NCI-H446 treated with DMSO at 0.1 percent for 48 hours (cell line): Measurements from ENCODE around the gene ARSB.

ENCODE experiments used
- DNase-seq: peaks from one replicate; lab custom pipeline; 2025; lab: John Stamatoyannopoulos, UW

ARSB gene

DNA sequence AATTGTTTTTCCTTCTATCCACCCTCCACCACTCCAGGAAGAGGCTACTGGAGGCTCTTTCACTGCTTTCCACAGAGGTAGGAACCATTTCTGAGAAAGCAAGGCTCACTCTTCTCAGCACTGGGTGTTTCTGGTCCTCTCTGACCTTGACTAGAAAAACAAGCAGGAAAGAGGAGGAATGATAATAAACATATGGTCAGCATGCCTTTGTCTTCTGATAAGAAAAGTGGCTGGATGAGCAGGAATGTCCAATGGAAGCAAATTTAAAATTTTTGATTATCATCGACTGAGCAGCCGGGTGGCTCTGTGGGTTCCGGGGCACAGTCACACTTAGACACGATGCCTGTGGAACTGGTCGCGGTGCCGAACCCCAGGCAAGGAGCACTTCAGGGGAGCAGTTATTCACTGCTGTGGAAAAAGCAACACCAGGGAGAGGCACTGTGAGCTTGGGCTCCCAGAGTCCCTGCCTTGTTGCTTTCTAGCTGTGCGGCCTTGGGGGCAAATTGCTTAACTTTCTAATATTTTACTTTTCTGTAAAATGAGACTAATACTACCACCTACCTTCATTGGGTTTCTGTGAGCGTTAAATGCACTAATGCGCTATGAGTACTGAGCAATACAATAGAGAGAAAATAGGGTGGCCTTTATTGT lies 179.5 kb downstream of the ARSB start:
- DNase-seq = no peak

DNA sequence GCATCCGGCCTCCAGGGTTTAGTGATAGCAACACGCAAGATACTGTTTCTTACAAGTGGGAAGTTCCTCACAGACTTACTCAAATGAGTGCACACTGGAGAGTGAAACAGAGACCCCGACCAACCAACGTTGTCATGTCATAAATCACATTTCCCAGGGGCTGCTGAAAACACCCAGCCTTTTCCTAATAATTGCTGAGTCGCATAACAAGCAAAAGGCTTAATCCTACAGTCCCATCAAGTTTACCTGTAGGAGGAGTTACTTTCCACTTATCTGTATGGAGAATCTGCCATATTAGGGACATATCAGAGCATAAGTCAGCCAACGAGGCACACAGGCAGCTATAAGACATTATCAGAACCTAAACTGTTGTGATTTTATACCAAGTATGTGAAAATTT lies 180.1 kb downstream of the ARSB start:
- no peak for DNase-seq

DNA sequence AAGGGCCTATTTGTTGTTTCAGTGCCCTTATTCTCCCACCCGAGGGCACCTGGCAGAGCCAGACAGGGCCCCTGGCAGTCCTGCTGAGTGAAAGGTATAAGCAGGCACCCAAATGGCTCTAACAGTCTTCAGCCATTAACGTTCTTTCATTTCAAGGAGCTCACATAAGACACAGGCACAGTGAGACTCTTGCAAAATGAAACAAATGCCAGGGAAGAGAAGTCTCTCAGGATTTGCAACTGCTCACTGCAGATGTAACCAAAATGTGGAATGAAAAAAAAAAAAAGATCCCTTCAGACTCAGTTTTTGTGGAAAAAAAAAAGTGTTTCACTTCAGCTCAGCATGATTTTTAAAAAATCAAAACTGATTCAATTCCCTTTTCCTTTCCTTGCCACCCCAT lies 181.2 kb downstream of the ARSB start:
- no peak for DNase-seq

DNA sequence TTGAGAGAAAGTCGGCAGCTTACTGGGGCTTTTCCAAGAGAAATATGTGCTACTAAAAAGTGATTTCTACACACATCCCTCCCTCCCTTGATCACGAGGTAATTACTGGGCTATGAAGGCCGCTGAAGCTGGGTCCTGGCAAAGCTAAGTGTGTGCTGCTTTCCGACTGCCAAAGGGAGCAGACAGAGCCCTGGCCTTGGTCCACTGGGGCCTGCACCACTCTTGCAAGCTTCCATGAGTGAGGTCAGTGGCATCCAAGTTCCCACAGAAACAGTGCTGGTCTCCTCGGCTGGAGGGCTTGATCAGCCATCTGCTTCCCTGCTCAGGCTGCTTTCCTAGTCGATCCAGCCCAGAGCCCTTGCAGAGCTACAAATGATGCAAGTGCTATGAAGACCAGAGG lies 181.8 kb downstream of the ARSB start:
- DNase-seq = peak; percentile 82

DNA sequence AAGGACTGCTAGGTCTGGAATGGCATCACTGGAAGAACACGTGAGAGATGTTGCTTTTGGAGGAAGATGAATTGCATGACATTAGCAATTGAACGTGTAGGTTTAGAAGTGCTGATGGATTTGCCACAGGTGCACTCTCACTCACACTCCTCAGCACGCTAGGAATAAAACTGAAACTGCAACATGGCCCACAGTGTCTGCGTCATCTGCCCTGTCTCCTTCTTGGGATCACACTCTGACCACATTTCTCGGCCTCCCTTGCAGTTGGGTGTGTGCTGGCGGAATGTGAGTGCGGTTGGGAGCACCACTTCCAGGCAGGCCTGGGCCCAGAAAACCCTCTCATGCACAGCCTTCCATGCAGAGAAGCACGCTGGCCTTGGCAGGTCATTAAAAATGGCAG lies 183.7 kb downstream of the ARSB start:
- DNase-seq = no peak

DNA sequence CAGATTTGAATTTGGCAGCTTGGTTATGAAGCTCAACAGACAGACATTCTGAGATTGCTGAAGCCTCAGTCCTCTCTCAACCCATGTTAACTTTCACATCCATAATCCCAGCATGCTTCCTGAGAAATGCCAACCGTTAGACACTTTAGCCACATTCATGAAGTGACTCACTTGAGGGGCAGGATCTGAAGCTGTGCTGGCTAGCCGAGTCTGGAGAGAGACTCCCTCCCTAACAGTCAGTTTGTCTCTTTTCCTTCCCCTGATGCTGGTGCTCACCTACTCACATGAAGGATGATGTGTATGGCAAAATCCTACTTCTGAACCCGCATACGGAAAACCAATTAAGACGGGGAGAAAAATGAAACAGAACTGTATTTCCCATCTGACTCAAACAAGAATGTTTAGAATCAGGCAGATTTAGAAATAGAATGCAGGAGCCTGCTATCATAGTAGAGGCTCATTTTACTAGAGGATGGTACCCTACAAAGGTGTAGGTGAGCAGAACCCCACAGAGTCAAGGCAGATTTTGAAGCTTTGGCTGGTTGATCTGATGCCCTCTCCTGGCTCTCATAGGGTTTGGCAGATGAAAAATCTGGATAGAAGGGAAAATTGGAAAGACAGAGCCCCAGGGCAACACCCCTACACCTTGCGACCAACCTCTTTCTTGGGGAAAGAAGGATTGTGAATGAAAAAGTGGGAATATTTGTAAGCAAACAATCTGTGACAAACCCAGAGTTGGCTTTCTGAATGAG lies 185.7 kb downstream of the ARSB start:
- no peak for DNase-seq

DNA sequence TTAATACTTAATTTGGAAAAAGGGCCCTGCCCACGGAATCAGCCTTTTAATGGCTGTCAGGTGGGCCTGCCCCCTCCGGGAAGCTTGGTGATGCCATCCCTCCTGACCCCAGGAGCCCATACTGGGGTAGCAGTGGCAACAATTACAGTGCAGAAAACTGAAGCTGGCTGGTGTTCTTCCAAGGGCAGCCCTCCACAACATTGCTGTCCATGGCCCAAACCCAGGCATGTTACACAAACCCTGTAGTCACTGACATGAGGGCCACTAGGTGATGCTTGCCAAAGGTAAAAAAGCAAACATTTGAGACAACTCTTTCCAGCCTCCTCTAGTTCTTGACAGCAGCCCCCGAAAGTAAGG lies 186.5 kb downstream of the ARSB start:
- DNase-seq = no peak

DNA sequence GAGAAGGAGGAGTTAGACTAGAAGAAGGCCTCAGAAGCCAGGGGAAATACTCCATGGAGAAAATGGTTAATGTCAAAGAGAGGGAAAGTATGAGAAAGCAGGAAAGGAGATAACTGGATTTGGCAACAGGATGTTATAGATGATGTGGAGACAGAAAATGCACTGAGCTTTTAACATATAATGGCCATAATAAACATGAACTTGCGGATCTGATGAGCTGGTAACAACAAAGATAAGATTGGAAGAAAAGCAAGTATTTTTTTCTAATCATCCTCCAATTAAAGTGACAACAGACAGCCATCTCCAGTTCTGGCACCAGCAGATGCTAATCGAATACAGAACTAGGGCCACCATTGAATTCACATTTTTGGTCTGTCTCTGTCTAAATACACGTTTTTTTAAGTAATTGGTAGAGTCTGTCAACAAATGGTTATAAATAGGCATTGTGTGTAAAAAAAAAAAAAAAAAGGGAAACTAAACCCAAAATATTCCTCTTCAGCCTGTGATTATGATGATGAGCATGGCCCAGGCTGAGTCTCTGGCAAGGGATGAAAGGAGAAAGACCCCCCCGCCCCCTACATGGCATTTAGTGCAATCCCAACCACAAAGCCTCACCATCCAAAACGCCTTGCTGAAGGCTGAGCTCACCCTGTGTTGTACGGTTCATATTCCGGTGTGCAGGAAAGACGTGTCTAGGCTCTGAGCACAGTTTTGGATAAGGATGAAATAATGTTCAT lies 187.0 kb downstream of the ARSB start:
- DNase-seq = no peak

DNA sequence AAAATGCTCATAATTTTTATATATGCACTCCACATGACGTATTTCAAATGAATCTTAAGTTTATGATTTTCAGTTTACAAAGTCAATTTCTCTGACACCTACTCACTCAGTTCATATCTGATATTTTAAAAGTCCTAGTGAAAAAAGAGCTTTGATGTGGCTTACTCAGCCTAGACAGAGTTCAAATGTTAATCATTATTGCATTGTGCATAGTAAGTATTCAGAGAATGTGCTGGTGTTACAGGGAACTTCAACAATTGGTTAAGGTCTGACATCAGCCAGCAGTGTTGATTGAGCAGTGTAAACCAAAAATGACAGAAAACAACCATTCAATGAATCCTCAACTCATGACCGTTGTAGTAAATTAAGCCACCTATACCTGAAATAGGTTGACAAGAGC lies 189.4 kb downstream of the ARSB start:
- DNase-seq = no peak

DNA sequence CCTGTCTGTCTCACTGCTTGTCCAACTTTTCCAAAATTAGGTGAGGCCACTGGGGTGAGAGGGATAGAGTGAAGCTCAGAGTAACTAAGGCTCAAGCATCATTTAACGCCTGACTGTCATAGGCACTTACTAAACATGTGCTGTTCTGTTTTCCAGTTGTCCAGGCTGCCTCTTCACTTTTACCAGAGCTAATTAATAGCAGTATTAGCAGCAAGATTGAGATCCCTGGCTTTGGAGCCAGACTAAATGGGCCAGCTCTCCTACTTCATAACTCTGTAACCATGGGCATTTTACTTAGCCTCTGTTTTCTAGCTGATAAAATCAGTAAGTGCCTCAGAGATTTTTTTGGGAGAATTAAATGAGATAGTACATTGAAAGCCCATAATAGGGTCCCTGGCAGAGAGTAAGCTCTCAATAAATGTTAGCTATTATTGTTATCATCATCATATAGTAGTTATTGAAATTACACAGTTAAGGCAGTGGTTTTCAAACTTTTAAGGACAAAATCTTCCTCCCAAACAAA lies 190.4 kb downstream of the ARSB start:
- no peak for DNase-seq

DNA sequence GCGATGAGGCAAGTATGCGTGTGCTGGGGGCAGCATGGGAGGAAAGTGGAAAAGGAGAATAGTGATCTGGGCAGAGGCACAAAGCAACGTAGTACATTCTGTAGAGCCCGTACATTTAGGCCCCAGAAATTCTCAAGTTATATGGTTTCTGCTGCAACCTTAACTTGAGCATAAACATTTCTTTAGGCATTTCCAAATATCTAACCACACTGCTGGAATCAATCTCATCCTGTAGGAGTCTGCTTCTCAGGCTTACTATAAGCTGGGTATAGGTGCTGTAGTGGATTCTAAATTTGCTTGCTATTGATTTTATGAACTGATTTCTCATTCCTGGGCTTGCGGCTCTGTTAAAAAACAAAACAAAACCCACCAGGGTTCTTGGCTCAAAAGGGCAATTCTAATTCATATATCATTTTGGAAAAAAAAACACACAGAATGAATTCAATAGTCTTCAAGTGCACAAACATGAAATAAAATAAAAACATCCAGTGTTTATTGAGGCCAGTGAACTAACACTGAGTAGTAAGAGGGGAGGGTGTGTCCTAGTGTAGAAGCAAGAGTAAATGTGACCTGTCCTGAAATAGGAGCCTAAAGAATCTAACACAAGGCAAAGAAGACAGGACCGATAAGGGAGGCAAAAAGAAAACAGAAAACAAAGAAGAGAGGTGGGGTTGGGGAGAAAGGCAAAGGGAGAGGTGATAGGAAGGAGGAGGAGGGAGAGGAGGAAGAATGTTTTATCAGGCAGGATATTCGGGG lies 191.0 kb downstream of the ARSB start:
- no peak for DNase-seq

DNA sequence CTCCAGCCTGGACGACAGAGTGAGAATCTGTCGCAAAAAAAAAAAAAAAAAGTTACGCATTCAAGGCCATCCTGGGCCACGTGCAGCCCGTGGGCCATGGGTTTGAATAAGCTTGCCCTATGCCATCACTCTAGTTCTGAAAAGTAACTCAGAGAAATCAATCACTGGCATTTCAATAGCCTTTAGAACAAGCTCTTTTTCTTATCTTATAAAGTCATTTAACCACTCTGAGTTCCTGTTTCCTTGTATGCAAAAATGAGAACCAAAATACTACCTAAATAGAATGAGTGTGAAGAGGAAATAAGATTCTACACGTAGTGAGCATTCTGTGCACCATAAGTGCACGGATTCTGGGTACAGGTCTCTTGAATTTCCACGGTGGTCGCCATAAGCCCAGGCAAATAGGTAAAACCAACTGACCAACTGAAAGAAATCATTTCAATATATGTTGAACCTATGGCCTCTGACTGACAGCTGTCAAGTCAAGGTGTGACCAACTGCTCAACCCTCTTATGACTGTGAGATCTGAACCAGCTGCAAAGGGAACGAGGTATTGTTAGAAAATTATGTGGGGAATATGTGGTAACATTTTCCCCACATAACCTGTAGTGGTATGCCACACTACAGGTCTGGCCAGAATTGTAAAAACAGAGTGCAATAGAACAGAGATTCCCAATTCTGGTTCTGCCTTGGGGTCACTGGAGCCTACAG lies 192.6 kb downstream of the ARSB start:
- DNase-seq = no peak

DNA sequence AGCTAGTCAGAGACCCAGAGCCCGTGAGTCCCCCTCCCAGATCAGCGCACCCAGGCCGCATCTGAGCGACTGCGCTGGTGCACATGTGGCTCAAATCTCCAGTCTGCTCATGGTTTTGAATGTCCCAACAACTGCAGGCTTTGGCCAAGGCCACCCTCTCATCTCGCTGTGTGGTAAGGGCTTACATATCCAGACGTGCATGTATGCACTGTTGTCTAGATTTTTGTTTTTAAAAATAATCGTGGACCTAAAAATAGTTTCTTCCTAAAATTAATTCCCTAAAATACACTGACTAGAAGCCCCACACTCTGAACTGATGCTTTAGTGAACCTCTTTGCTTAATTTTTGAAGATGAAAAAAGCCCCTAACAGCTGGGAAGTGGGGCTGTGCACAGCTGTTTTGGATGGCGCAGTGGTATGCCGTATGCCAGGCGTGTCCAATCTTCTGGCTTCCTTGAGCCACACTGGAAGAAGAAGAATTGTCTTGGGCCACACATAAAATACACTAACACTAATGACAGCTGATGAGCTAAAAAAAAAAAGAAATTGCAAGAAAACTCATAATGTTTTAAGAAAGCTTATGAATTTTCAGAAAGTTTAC lies 193.5 kb downstream of the ARSB start:
- DNase-seq = no peak

DNA sequence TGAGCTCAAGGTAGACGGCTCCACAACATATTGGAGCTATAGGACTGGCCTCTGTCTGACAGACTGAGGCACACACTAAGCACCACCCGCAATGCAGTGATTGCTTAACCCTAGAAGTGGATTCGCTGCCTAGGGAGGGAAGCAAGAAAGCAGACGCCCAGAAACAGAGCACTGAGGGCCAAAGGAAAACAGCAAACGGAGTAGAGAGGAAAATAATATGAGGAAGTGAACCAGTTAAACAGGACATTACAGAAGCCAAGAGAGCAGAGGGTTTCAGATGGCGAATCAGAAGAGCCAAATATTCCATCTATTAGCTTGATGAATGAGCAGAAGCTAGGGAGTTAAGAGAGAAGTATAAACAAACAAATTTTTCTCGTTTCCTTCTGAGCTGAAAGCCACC lies 197.3 kb downstream of the ARSB start:
- no peak for DNase-seq

DNA sequence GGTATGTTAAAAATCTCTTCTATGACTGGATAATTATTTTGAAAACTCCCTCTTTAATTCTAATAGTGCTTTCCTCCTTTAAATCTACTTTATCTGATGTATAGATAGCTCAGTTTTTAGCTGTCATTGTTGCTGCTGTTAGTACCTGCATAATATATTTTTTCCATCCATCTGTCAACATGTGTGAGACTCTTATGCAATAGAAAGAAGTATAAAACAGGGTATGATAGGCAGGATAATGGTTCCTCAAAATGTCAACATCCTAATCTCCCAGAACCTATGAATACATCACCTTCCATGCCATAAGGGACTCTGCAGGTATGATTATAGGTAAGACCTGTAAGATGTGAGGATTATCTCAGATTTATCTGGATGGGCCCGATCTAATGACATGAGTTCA lies 199.7 kb downstream of the ARSB start:
- DNase-seq = no peak

DNA sequence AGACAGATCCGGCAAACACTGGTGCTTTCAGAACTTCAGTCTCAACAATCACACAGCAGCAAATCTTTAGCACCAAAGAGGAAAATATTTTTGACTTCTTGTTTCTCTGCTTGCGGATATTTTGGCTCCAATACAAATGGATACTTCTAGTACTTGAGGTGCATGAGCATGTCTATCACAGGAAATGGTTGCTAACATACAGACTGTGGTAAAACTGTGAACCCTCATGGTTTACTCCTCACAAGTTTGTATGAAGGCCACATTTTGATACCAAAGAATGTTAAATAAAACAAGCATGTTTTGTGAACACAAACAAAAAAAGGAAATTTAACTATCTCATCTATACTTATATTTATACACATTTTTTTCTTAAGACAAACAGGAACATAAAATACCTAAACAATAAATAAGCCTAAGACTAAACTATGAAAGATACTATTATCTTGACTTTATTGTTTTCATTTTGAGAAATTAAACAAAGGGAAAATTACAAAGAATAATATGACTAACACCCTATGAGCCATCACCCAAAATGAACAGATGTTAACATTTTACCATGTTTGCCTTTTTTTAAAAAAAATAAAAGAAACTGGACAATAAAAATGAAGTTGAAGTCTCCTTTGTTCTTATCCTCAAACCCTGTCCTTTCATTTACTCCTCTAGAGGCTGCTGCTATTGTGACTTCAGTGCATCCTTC lies 201.5 kb downstream of the ARSB start:
- no peak for DNase-seq

DNA sequence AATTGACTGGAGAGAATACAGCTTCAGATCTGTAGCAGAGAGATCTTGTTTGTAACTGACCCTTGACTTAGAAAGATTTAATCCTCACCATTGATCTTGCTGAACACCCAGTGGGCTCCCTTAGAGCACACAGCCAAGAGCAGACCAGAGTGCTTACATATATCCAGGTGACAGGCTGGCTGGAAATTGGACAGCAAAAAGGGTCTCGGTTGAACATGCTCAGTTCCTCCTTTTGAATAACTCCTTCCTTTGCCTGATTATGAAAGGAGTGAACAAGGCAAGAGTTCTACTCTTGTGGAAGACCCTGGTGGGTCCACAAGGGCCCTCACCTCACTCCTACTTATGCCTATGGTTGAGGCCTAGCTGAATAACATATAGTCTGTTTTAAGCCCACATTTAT lies 202.4 kb downstream of the ARSB start:
- no peak for DNase-seq

DNA sequence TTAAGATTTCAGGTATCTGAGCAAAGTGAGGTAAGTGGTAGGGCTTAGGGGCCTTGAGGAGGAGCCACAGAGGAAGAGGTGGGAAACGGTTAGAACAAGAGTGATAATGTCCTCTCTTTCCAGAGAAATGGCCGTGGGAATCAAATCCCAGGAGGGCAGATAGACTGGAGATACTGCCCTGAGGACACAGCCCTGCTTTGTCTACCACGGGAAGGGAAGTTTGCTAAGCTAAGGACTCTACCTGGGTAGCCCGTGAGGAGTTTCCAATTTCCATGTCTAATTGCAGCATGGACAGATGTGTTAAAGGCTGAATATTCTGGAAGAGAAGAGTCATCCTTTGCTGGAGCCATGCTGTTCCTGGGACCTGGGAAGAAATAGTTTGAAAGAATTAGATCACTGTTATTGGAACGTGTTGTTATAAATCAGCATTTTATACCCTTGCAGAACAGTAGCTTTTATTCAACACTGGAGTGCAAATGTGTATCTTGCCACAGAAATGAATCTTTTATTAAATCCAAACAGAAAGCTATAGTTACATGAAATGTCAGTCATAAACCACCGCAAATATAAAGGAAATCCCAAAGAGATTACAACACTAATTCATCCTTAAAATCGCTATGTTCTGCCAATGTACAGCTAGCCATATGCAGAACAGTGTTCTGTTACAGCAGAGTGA lies 203.4 kb downstream of the ARSB start:
- no peak for DNase-seq

DNA sequence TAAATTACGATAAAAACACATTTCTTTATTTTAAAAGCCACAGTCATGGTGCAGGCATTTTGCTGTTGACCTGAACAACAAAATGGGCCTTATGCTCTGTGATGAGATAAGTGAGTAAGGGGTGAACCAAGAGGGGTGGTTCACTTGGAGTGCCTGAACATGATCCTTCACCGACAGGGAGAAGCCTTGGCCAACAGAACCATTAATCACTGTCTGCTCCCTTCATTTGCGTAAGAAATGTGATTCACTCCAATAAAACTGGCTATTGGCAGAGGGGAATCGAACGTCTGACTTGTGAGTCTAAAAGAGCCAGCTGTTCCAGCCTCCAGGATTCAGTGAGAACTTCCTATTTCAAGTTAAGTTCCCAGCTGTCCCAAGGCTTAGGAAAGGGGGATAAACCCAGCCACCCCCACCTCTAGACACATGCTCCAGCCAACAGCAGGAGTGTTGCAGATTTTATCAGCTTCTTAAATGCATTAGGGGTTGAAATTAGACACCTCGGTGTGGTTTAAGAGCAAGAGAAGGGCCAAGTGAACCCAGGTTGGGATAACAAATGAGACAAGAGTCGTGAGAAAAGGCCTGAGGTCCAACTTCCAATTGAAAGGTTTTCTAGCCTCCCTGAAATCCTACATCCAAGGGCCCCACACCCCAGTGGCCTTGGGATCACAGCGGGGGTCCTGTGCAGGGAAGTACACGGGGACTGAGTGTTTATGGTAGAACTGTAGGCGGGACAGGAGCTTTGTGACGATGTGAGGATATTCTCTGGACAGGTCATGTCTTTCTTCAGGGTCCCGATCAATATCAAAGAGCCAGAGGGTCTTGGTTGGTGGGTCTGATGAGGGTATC lies 205.1 kb downstream of the ARSB start:
- peak; percentile 27 for DNase-seq
